AG09309 (cell line): Measurements from ENCODE around the gene CAMP.
"Not testable (repeated sequence)": the region's sequence is repeated elsewhere in the genome, so short reads cannot be mapped to it uniquely, and the experiment has no call there.

ENCODE experiments used
- DNase-seq: peaks from one replicate; pipeline ENCODE4 v3.0.0-alpha.2; 2010; ENCODE audit warnings: low read depth
- H3K4me3 ChIP-seq: 2 replicates; pipeline ENCODE4 v1.5.1; 2011; ENCODE audit warnings: mild to moderate bottlenecking, low read depth, low read length, moderate library complexity; ENCODE audit not compliant: control insufficient read depth
- TF ChIP-seq, protein P1 (sequence below): IDR thresholded peaks from 2 replicates; pipeline ENCODE4 v1.5.1; 2011; ENCODE audit warnings: mild to moderate bottlenecking, low read depth, low read length, inconsistent platforms; ENCODE audit not compliant: insufficient read depth, control insufficient read depth; ENCODE audit errors: missing control alignments

CAMP gene

DNA sequence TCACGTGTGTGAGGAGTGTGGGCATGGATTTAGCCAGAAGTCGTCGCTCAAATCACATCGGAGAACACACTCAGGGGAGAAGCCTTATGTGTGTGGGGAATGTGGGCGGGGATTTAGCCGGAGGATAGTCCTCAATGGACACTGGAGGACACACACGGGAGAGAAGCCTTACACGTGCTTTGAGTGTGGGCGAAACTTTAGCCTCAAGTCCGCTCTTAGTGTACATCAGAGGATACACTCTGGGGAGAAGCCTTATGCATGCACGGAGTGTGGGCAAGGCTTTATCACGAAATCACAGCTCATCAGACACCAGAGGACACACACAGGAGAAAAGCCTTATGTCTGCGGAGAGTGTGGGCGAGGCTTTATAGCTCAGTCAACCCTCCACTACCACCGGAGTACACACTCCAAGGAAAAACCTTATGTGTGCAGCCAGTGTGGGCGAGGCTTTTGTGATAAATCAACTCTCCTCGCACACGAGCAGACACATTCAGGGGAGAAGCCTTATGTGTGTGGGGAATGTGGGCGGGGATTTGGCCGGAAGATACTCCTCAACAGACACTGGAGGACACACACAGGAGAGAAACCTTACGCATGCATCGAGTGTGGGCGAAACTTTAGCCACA lies 45.8 kb downstream of the CAMP start:
- H3K4me3 ChIP-seq: no peak overlapping the region
- no peak for DNase-seq
- TF ChIP-seq, protein P1, sequence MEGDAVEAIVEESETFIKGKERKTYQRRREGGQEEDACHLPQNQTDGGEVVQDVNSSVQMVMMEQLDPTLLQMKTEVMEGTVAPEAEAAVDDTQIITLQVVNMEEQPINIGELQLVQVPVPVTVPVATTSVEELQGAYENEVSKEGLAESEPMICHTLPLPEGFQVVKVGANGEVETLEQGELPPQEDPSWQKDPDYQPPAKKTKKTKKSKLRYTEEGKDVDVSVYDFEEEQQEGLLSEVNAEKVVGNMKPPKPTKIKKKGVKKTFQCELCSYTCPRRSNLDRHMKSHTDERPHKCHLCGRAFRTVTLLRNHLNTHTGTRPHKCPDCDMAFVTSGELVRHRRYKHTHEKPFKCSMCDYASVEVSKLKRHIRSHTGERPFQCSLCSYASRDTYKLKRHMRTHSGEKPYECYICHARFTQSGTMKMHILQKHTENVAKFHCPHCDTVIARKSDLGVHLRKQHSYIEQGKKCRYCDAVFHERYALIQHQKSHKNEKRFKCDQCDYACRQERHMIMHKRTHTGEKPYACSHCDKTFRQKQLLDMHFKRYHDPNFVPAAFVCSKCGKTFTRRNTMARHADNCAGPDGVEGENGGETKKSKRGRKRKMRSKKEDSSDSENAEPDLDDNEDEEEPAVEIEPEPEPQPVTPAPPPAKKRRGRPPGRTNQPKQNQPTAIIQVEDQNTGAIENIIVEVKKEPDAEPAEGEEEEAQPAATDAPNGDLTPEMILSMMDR: no peak

DNA sequence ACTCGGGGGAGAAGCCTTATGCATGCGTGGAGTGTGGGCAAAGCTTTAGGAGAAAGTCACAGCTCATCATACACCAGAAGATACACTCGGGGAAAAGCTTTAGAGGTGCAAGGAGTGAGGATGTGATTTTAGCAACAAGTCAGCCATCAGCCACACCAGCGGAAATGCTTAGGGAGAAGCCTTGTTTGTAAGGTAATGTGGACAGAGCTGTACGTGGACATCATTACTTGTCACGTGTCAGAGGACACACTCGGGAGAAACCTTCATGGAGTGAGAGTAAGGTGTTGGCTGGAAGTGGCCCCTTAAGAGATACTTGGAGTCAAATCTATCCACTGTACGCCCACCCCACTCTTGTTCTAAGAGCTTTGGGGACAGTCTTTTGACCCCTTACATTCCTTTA lies 46.3 kb downstream of the CAMP start:
- DNase-seq: no peak
- no peak overlapping the region for H3K4me3 ChIP-seq
- TF ChIP-seq, protein P1: no peak

DNA sequence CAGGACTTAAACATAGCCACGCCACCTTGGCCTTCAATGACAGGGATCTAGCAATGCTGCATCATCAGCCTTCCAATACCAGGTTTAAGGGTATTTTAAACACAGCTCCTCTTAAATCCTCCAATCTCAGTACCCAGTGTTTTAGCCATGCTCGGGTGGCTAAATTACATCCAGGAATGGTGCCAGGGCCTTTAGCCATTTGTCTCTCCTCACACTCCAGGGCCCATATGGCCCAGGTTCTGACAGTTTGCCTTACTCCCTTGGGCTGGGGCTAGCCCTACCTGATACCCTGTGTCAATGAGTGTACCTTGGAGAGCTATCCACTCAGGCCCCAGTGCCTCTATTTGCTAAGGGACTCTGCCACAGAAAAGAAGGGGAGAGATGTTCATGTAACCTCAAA lies 47.0 kb downstream of the CAMP start:
- H3K4me3 ChIP-seq: no peak overlapping the region
- DNase-seq: no peak
- TF ChIP-seq, protein P1: no peak

DNA sequence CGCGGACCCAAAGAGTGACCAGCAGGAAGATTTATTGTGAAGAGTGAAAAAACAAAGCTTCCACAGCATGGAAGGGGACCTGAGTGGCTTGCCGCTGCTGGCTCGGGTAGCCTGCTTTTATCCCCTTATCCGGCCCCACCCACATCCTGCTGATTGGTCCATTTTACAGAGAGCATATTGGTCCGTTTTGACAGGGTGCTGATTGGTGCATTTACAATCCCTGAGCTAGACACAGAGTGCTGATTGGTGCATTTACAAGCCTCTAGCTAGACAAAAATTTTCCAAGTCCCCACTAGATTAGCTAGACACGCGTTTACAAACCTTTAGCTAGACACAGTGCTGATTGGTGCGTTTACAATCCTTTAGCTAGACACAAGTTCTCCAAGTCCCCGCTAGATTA lies 47.9 kb downstream of the CAMP start:
- not testable (repeated sequence) for DNase-seq, H3K4me3 ChIP-seq

DNA sequence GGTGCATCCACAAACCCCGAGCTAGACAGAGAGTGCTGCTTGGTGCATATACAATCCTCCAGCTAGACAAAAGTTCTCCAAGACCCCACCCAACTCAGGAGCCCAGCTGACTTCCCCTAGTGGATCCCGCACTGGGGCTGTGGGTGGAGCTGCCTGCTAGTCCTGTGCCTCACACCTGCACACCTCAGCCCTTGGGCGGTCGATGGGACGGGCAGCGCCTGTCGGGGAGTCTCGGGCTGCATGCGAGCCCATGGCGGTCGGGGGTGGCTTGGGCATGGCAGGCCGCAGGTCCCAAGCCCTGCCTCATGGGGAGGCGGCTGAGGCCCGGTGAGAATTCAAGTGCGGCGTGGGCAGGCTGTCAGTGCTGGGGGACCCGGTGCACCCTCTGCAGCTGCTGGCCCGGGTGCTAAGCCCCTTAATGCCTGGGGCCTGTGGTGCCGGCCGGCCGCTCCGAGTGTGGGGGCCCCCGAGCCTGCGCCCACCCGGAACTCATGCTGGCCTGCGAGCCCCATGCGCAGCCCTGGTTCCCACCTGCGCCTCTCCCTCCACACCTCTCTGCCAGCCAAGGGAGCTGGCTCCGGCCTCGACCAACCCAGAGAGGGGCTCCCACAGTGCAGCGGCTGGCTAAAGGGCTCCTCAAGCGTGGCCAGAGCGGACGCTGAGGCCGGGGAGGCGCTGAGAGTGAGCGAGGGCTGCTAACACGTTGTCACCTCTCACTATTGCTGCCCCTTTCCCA lies 48.6 kb downstream of the CAMP start:
- DNase-seq: no peak
- H3K4me3 ChIP-seq: no peak overlapping the region
- TF ChIP-seq, protein P1: no peak

DNA sequence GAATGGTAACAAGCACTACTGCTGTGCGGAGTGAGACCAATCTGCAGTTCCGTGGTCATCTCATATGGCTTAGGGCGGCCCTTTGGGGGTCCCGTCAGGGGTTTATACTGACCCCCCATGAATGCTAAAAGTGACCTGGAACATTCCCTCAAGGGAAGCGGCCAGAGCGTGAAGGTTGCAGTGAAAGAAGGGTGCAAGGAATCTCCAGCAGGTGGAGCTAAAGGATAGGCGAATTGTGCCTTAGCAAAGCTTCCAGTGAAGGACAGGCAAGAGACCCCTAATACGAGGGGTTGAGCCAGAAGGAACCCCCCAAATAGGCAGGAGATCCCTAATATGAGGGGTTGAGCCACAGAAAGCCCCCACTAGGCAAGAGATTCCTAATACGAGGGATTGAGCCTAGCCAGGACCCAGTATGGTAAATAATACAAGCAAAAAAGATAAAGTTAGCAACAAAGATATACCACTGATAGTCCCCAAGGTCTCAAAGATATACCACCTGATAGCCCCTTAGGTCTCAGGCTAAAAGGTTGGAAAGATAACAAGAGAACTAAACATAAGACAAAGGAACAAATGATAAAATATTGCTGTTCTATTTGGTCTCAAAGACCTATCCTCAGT lies 50.4 kb downstream of the CAMP start:
- TF ChIP-seq, protein P1: peak; percentile 84
- no peak overlapping the region for H3K4me3 ChIP-seq
- no peak for DNase-seq

DNA sequence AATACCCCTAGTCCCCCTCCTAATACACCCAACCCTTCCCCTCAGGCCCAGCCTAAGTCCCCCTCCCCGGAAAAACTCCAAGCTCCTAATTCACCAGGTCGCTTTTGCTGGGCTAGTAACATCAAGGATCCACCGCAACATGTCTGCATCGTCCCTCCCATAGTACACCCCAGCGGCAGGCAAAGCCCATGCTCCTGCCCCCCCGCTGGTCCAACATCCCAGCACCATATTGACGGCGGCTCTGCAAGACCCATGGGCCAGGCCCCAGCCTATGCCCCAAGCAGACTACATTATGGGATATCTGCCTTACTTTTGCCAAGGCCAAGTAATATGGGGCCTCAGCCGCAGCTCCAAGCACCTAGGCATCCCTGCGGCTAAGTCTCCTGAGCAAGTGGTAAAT lies 51.2 kb downstream of the CAMP start:
- no peak for DNase-seq
- no peak overlapping the region for H3K4me3 ChIP-seq
- TF ChIP-seq, protein P1: no peak
